ENCODE data around the gene USP10.

The USP10 gene

GRCh38 chr16:84654238-84654637 lies 45.6 kb upstream of the USP10 start:
- H3K4me2 ChIP-seq (ENCODE audit: low read length): no peak overlapping the region
- H3K4me3 ChIP-seq (ENCODE audit: low read depth, low read length): no peak overlapping the region
- H4K12ac ChIP-seq (ENCODE audit: low read depth, low read length): no peak overlapping the region
- no peaks in the 10 kb centered on the region for H3K27me3 ChIP-seq (ENCODE audit: insufficient read depth, low read length)
- H2AFZ ChIP-seq (ENCODE audit: insufficient read depth, low read length, poor library complexity): no peak overlapping the region
- H3K4me1 ChIP-seq (ENCODE audit: control insufficient read depth in 1 of 2, insufficient read depth in 2 of 2, low read length in 2 of 2): peaks cover 0 to 7% of the 10 kb centered on the region in 2 experiments
- peaks cover 31 to 36% of the 10 kb centered on the region in 2 experiments for H3K36me3 ChIP-seq (ENCODE audit: control insufficient read depth in 1 of 2, insufficient read depth in 2 of 2, low read length in 2 of 2)
- H3K18ac ChIP-seq (ENCODE audit: low read length): no peak overlapping the region
- WGBS (ENCODE audit: extremely low coverage, insufficient coverage, insufficient read length): no CpG with 5 or more reads among the region's 3 CpGs
- no peak overlapping the region for H3K4ac ChIP-seq (ENCODE audit: low read depth, low read length)
- H3K79me1 ChIP-seq (ENCODE audit: low read length): no peaks in the 10 kb centered on the region
- no peak overlapping the region for H2AK5ac ChIP-seq (ENCODE audit: low read length)
- no peak overlapping the region for H4K91ac ChIP-seq (ENCODE audit: low read depth, low read length)
- H3K9me3 ChIP-seq (ENCODE audit: insufficient read depth, low read depth, low read length): no peaks in the 10 kb centered on the region
- no peak overlapping the region for H3K9ac ChIP-seq (ENCODE audit: low read length)
- no peak overlapping the region for H4K8ac ChIP-seq (ENCODE audit: low read depth, low read length)
- no peaks in the 10 kb centered on the region for H3K79me2 ChIP-seq (ENCODE audit: control insufficient read depth, insufficient read depth, low read length, poor library complexity)
- H2BK12ac ChIP-seq (ENCODE audit: low read length): no peak overlapping the region
- H3K23ac ChIP-seq (ENCODE audit: low read length): no peak overlapping the region
- no peak overlapping the region for H2BK120ac ChIP-seq (ENCODE audit: insufficient read depth, low read length, poor library complexity)
- H3K14ac ChIP-seq (ENCODE audit: low read length): no peak overlapping the region
- no peak overlapping the region for H3K27ac ChIP-seq (ENCODE audit: low read depth, low read length)
- no peak for DNase-seq
- no peak overlapping the region for H2BK5ac ChIP-seq (ENCODE audit: low read depth, low read length, poor library complexity)

DNA sequence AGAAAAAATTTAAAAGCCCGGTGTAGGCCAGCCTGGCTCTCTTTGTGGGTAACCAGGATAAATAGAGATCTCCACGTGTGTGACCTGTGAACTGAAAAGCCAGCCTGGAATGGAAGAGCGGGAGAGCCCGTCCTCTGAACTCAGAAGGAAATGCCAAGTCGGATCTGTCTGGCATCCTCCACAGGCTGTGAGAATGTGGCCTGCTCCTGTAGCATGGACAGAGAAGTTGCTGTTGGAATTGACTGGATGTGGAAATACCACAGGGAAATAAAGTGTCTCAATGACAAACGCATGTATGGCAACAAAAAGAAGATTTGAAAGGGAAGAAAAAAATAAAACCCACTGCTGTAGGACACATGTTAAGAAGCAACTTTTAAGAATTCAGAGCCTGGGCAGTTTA lies 44.8 kb upstream of the USP10 start:
- H4K12ac ChIP-seq (ENCODE audit: low read depth, low read length): no peak overlapping the region
- no peak overlapping the region for H3K4me3 ChIP-seq (ENCODE audit: low read depth, low read length)
- no CpG with 5 or more reads among the region's 6 CpGs for WGBS (ENCODE audit: extremely low coverage, insufficient coverage, insufficient read length)
- no peak overlapping the region for H3K18ac ChIP-seq (ENCODE audit: low read length)
- no peak overlapping the region for H3K23ac ChIP-seq (ENCODE audit: low read length)
- H2BK12ac ChIP-seq (ENCODE audit: low read length): no peak overlapping the region
- no peak overlapping the region for H2AK5ac ChIP-seq (ENCODE audit: low read length)
- no peak overlapping the region for H2AFZ ChIP-seq (ENCODE audit: insufficient read depth, low read length, poor library complexity)
- no peak overlapping the region for H3K9ac ChIP-seq (ENCODE audit: low read length)
- H3K4ac ChIP-seq (ENCODE audit: low read depth, low read length): no peak overlapping the region
- H3K4me1 ChIP-seq (ENCODE audit: control insufficient read depth in 1 of 2, insufficient read depth in 2 of 2, low read length in 2 of 2): peaks cover 0 to 2% of the 10 kb centered on the region in 2 experiments
- no peak overlapping the region for H2BK5ac ChIP-seq (ENCODE audit: low read depth, low read length, poor library complexity)
- no peaks in the 10 kb centered on the region for H3K79me2 ChIP-seq (ENCODE audit: control insufficient read depth, insufficient read depth, low read length, poor library complexity)
- no peak overlapping the region for H3K27ac ChIP-seq (ENCODE audit: low read depth, low read length)
- H3K9me3 ChIP-seq (ENCODE audit: insufficient read depth, low read depth, low read length): no peaks in the 10 kb centered on the region
- H3K4me2 ChIP-seq (ENCODE audit: low read length): no peak overlapping the region
- H3K14ac ChIP-seq (ENCODE audit: low read length): no peak overlapping the region
- H4K91ac ChIP-seq (ENCODE audit: low read depth, low read length): no peak overlapping the region
- H3K27me3 ChIP-seq (ENCODE audit: insufficient read depth, low read length): no peaks in the 10 kb centered on the region
- no peak for DNase-seq
- H2BK120ac ChIP-seq (ENCODE audit: insufficient read depth, low read length, poor library complexity): no peak overlapping the region
- H3K36me3 ChIP-seq (ENCODE audit: control insufficient read depth in 1 of 2, insufficient read depth in 2 of 2, low read length in 2 of 2): peaks cover 39 to 43% of the 10 kb centered on the region in 2 experiments
- H4K8ac ChIP-seq (ENCODE audit: low read depth, low read length): no peak overlapping the region
- no peaks in the 10 kb centered on the region for H3K79me1 ChIP-seq (ENCODE audit: low read length)

- Histone ChIP-seq H3K4me2 (ENCODE audit: low read length) (no peak overlapping the region), H3K4me1 (ENCODE audit: control insufficient read depth in 1 of 2, insufficient read depth in 2 of 2, low read length in 2 of 2) (no peaks in the 10 kb centered on the region), H3K79me1 (ENCODE audit: low read length) (no peaks in the 10 kb centered on the region), H3K9me3 (ENCODE audit: insufficient read depth, low read depth, low read length) (no peaks in the 10 kb centered on the region), H4K91ac (ENCODE audit: low read depth, low read length) (no peak overlapping the region), H2AFZ (ENCODE audit: insufficient read depth, low read length, poor library complexity) (no peak overlapping the region), H3K27ac (ENCODE audit: low read depth, low read length) (no peak overlapping the region), H2BK12ac (ENCODE audit: low read length) (no peak overlapping the region), H2BK120ac (ENCODE audit: insufficient read depth, low read length, poor library complexity) (no peak overlapping the region), H2AK5ac (ENCODE audit: low read length) (no peak overlapping the region), H3K9ac (ENCODE audit: low read length) (no peak overlapping the region), H3K18ac (ENCODE audit: low read length) (no peak overlapping the region), H4K8ac (ENCODE audit: low read depth, low read length) (no peak overlapping the region), H3K36me3 (ENCODE audit: control insufficient read depth in 1 of 2, insufficient read depth in 2 of 2, low read length in 2 of 2) (peaks cover 44 to 53% of the 10 kb centered on the region in 2 experiments), H3K23ac (ENCODE audit: low read length) (no peak overlapping the region), H2BK5ac (ENCODE audit: low read depth, low read length, poor library complexity) (no peak overlapping the region), H3K14ac (ENCODE audit: low read length) (no peak overlapping the region), H4K12ac (ENCODE audit: low read depth, low read length) (no peak overlapping the region), H3K79me2 (ENCODE audit: control insufficient read depth, insufficient read depth, low read length, poor library complexity) (no peaks in the 10 kb centered on the region), H3K4ac (ENCODE audit: low read depth, low read length) (no peak overlapping the region), H3K4me3 (ENCODE audit: low read depth, low read length) (no peak overlapping the region), H3K27me3 (ENCODE audit: insufficient read depth, low read length) (no peaks in the 10 kb centered on the region)
- DNase-seq: no peak
- no CpG with 5 or more reads among the region's 22 CpGs for WGBS (ENCODE audit: extremely low coverage, insufficient coverage, insufficient read length)
Observed at GRCh38 chr16:84656649-84657048, 43.2 kb upstream of the USP10 start.

DNA sequence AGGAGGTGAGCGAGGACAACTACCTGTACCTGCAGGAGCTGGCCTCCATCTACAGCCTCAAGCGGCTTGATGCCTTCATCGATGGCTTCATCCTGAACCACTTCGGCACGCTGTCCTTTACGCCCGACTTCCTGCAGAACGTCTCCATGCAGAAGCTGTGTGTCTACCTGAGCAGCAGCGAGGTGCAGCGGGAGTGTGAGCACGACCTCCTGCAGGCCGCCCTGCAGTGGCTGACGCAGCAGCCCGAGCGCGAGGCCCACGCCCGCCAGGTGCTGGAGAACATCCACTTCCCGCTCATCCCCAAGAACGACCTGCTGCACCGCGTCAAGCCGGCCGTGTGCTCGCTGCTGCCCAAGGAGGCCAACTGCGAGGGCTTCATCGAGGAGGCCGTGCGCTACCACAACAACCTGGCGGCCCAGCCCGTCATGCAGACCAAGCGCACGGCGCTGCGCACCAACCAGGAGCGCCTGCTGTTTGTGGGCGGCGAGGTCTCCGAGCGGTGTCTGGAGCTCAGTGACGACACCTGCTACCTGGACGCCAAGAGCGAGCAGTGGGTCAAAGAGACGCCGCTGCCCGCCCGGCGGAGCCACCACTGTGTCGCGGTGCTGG lies 42.5 kb upstream of the USP10 start:
- peaks cover 50 to 59% of the 10 kb centered on the region in 2 experiments for H3K36me3 ChIP-seq (ENCODE audit: control insufficient read depth in 1 of 2, insufficient read depth in 2 of 2, low read length in 2 of 2)
- H2BK120ac ChIP-seq (ENCODE audit: insufficient read depth, low read length, poor library complexity): no peak overlapping the region
- H3K27me3 ChIP-seq (ENCODE audit: insufficient read depth, low read length): no peaks in the 10 kb centered on the region
- no peak overlapping the region for H3K14ac ChIP-seq (ENCODE audit: low read length)
- no peak overlapping the region for H3K4ac ChIP-seq (ENCODE audit: low read depth, low read length)
- no peak for DNase-seq
- no peak overlapping the region for H2BK12ac ChIP-seq (ENCODE audit: low read length)
- no peak overlapping the region for H4K91ac ChIP-seq (ENCODE audit: low read depth, low read length)
- no peak overlapping the region for H3K9ac ChIP-seq (ENCODE audit: low read length)
- H4K8ac ChIP-seq (ENCODE audit: low read depth, low read length): no peak overlapping the region
- no peak overlapping the region for H3K27ac ChIP-seq (ENCODE audit: low read depth, low read length)
- H3K18ac ChIP-seq (ENCODE audit: low read length): no peak overlapping the region
- H3K23ac ChIP-seq (ENCODE audit: low read length): no peak overlapping the region
- no peaks in the 10 kb centered on the region for H3K4me1 ChIP-seq (ENCODE audit: control insufficient read depth in 1 of 2, insufficient read depth in 2 of 2, low read length in 2 of 2)
- H2AFZ ChIP-seq (ENCODE audit: insufficient read depth, low read length, poor library complexity): no peak overlapping the region
- no peak overlapping the region for H2AK5ac ChIP-seq (ENCODE audit: low read length)
- H2BK5ac ChIP-seq (ENCODE audit: low read depth, low read length, poor library complexity): no peak overlapping the region
- H3K4me3 ChIP-seq (ENCODE audit: low read depth, low read length): no peak overlapping the region
- H3K79me1 ChIP-seq (ENCODE audit: low read length): no peaks in the 10 kb centered on the region
- no peaks in the 10 kb centered on the region for H3K79me2 ChIP-seq (ENCODE audit: control insufficient read depth, insufficient read depth, low read length, poor library complexity)
- H4K12ac ChIP-seq (ENCODE audit: low read depth, low read length): no peak overlapping the region
- no CpG with 5 or more reads among the region's 50 CpGs for WGBS (ENCODE audit: extremely low coverage, insufficient coverage, insufficient read length)
- no peak overlapping the region for H3K4me2 ChIP-seq (ENCODE audit: low read length)
- no peaks in the 10 kb centered on the region for H3K9me3 ChIP-seq (ENCODE audit: insufficient read depth, low read depth, low read length)

Measured in trophoblast cell (in vitro differentiated cells and primary cell).